ENCODE results near the gene GRIN2C.

GRIN2C gene

GRCh38 chr17:74819801-74820436, 39.8 kb downstream of the GRIN2C start:
- no peaks in the 10 kb centered on the region for H3K9me3 ChIP-seq (ENCODE audit: control extremely low read depth in 1 of 5, control insufficient read depth in 4 of 5, insufficient read depth in 2 of 5, low read depth in 1 of 5, low read length in 4 of 5)
- POLR2A ChIA-PET: no interaction called here
- H3K4me3 ChIP-seq (ENCODE audit: control insufficient read depth in 1 of 7, extremely low read depth in 1 of 7, insufficient read depth in 4 of 7, low read depth in 2 of 7, low read length in 6 of 7): no peak overlapping the region
- CTCF ChIA-PET: interaction anchor here (1.0 to 2.1 kb wide), 5 partner anchors 10 to 29 kb away, joined by 3 to 8 read pairs (median 5); no protein-coding TSS in a partner anchor
- peaks cover 0 to 7% (median 0%) of the 10 kb centered on the region in 4 experiments for H3K4me1 ChIP-seq (ENCODE audit: control extremely low read depth in 1 of 4, control insufficient read depth in 4 of 4, insufficient read depth in 4 of 4, low read length in 3 of 4)
- H3K27ac ChIP-seq (ENCODE audit: insufficient read depth in 1 of 2, low read depth in 1 of 2, low read length in 2 of 2, poor library complexity in 1 of 2, severe bottlenecking in 2 of 2): no peak overlapping the region
- DNase-seq: no peak
- peaks cover 0 to 34% (median 9%) of the 10 kb centered on the region in 4 experiments for H3K36me3 ChIP-seq (ENCODE audit: control insufficient read depth in 4 of 4, insufficient read depth in 4 of 4, low read length in 3 of 4)
- WGBS (ENCODE audit: insufficient coverage): 97% methylated on average over 16 of the region's 16 CpGs
- no peaks in the 10 kb centered on the region for H3K27me3 ChIP-seq (replicated peaks in 2 of 5; ENCODE audit: control insufficient read depth in 4 of 5, insufficient read depth in 5 of 5, low read length in 4 of 5)

GRCh38 chr17:74818291-74818938, 41.3 kb downstream of the GRIN2C start:
- Histone ChIP-seq H3K4me3 (ENCODE audit: control insufficient read depth in 1 of 7, extremely low read depth in 1 of 7, insufficient read depth in 4 of 7, low read depth in 2 of 7, low read length in 6 of 7) (no peak overlapping the region), H3K36me3 (ENCODE audit: control insufficient read depth in 4 of 4, insufficient read depth in 4 of 4, low read length in 3 of 4) (peaks cover 0 to 34% (median 8%) of the 10 kb centered on the region in 4 experiments), H3K27ac (ENCODE audit: insufficient read depth in 1 of 2, low read depth in 1 of 2, low read length in 2 of 2, poor library complexity in 1 of 2, severe bottlenecking in 2 of 2) (no peak overlapping the region), H3K4me1 (ENCODE audit: control extremely low read depth in 1 of 4, control insufficient read depth in 4 of 4, insufficient read depth in 4 of 4, low read length in 3 of 4) (peaks cover 0 to 7% (median 0%) of the 10 kb centered on the region in 4 experiments), H3K27me3 (replicated peaks in 2 of 5; ENCODE audit: control insufficient read depth in 4 of 5, insufficient read depth in 5 of 5, low read length in 4 of 5) (no peaks in the 10 kb centered on the region), H3K9me3 (ENCODE audit: control extremely low read depth in 1 of 5, control insufficient read depth in 4 of 5, insufficient read depth in 2 of 5, low read depth in 1 of 5, low read length in 4 of 5) (no peaks in the 10 kb centered on the region)
- ChIA-PET CTCF (interaction anchor here (0.6 to 1.5 kb wide), 3 partner anchors 8 to 135 kb away, joined by 3 to 4 read pairs (median 3); no protein-coding TSS in a partner anchor), POLR2A (interaction anchor here (0.7 kb wide), 1 partner anchor 22 kb away, joined by 4 read pairs; no protein-coding TSS in a partner anchor)
- DNase-seq: no peak
- 98% methylated on average over 14 of the region's 16 CpGs for WGBS (ENCODE audit: insufficient coverage)

- Histone ChIP-seq H3K9me3 (ENCODE audit: control extremely low read depth in 1 of 5, control insufficient read depth in 4 of 5, insufficient read depth in 2 of 5, low read depth in 1 of 5, low read length in 4 of 5) (no peaks in the 10 kb centered on the region), H3K36me3 (ENCODE audit: control insufficient read depth in 4 of 4, insufficient read depth in 4 of 4, low read length in 3 of 4) (peaks cover 0 to 41% (median 10%) of the 10 kb centered on the region in 4 experiments), H3K27me3 (replicated peaks in 2 of 5; ENCODE audit: control insufficient read depth in 4 of 5, insufficient read depth in 5 of 5, low read length in 4 of 5) (no peaks in the 10 kb centered on the region), H3K4me3 (ENCODE audit: control insufficient read depth in 1 of 7, extremely low read depth in 1 of 7, insufficient read depth in 4 of 7, low read depth in 2 of 7, low read length in 6 of 7) (no peak overlapping the region), H3K27ac (ENCODE audit: insufficient read depth in 1 of 2, low read depth in 1 of 2, low read length in 2 of 2, poor library complexity in 1 of 2, severe bottlenecking in 2 of 2) (no peak overlapping the region), H3K4me1 (ENCODE audit: control extremely low read depth in 1 of 4, control insufficient read depth in 4 of 4, insufficient read depth in 4 of 4, low read length in 3 of 4) (peaks cover 0 to 7% (median 0%) of the 10 kb centered on the region in 4 experiments)
- over 99% methylated on average over 9 of the region's 18 CpGs for WGBS (ENCODE audit: insufficient coverage)
- no peak for DNase-seq
- POLR2A ChIA-PET: no interaction called here
- CTCF ChIA-PET: interaction anchor here (0.6 to 1.0 kb wide), 2 partner anchors 9 to 194 kb away, joined by 3 to 5 read pairs; no protein-coding TSS in a partner anchor
Observed at GRCh38 chr17:74816905-74817620, 42.6 kb downstream of the GRIN2C start.

GRCh38 chr17:74815550-74816370, 43.9 kb downstream of the GRIN2C start:
- CTCF ChIA-PET: interaction anchor here (1.0 to 1.6 kb wide), 2 partner anchors 10 to 42 kb away, joined by 5 read pairs; no protein-coding TSS in a partner anchor
- H3K27me3 ChIP-seq (replicated peaks in 2 of 5; ENCODE audit: control insufficient read depth in 4 of 5, insufficient read depth in 5 of 5, low read length in 4 of 5): no peaks in the 10 kb centered on the region
- 77% methylated on average over 13 of the region's 15 CpGs for WGBS (ENCODE audit: insufficient coverage)
- POLR2A ChIA-PET: no interaction called here
- peaks cover 0 to 37% (median 8%) of the 10 kb centered on the region in 4 experiments for H3K36me3 ChIP-seq (ENCODE audit: control insufficient read depth in 4 of 4, insufficient read depth in 4 of 4, low read length in 3 of 4)
- H3K4me3 ChIP-seq (ENCODE audit: control insufficient read depth in 1 of 7, extremely low read depth in 1 of 7, insufficient read depth in 4 of 7, low read depth in 2 of 7, low read length in 6 of 7): no peak overlapping the region
- no peak overlapping the region for H3K27ac ChIP-seq (ENCODE audit: insufficient read depth in 1 of 2, low read depth in 1 of 2, low read length in 2 of 2, poor library complexity in 1 of 2, severe bottlenecking in 2 of 2)
- no peaks in the 10 kb centered on the region for H3K9me3 ChIP-seq (ENCODE audit: control extremely low read depth in 1 of 5, control insufficient read depth in 4 of 5, insufficient read depth in 2 of 5, low read depth in 1 of 5, low read length in 4 of 5)
- peaks cover 0 to 7% (median 0%) of the 10 kb centered on the region in 4 experiments for H3K4me1 ChIP-seq (ENCODE audit: control extremely low read depth in 1 of 4, control insufficient read depth in 4 of 4, insufficient read depth in 4 of 4, low read length in 3 of 4)
- DNase-seq: peak in 2 of 3 donors; percentile 23 to 31

GRCh38 chr17:74815067-74815466, 44.6 kb downstream of the GRIN2C start:
- Histone ChIP-seq H3K4me3 (ENCODE audit: control insufficient read depth in 1 of 7, extremely low read depth in 1 of 7, insufficient read depth in 4 of 7, low read depth in 2 of 7, low read length in 6 of 7) (no peak overlapping the region), H3K27me3 (replicated peaks in 2 of 5; ENCODE audit: control insufficient read depth in 4 of 5, insufficient read depth in 5 of 5, low read length in 4 of 5) (peaks cover 0 to 2% (median 0%) of the 10 kb centered on the region in 5 experiments), H3K36me3 (ENCODE audit: control insufficient read depth in 4 of 4, insufficient read depth in 4 of 4, low read length in 3 of 4) (peaks cover 0 to 36% (median 8%) of the 10 kb centered on the region in 4 experiments), H3K9me3 (ENCODE audit: control extremely low read depth in 1 of 5, control insufficient read depth in 4 of 5, insufficient read depth in 2 of 5, low read depth in 1 of 5, low read length in 4 of 5) (no peaks in the 10 kb centered on the region), H3K27ac (ENCODE audit: insufficient read depth in 1 of 2, low read depth in 1 of 2, low read length in 2 of 2, poor library complexity in 1 of 2, severe bottlenecking in 2 of 2) (no peak overlapping the region), H3K4me1 (ENCODE audit: control extremely low read depth in 1 of 4, control insufficient read depth in 4 of 4, insufficient read depth in 4 of 4, low read length in 3 of 4) (peaks cover 0 to 7% (median 0%) of the 10 kb centered on the region in 4 experiments)
- ChIA-PET POLR2A (no interaction called here), CTCF (interaction anchor here (0.6 to 1.7 kb wide), 3 partner anchors 8 to 43 kb away, joined by 3 to 10 read pairs (median 5); no protein-coding TSS in a partner anchor)
- WGBS (ENCODE audit: insufficient coverage): 86% methylated on average over 6 of the region's 7 CpGs
- no peak for DNase-seq

- Histone ChIP-seq H3K27ac (ENCODE audit: insufficient read depth in 1 of 2, low read depth in 1 of 2, low read length in 2 of 2, poor library complexity in 1 of 2, severe bottlenecking in 2 of 2) (no peak overlapping the region), H3K36me3 (ENCODE audit: control insufficient read depth in 4 of 4, insufficient read depth in 4 of 4, low read length in 3 of 4) (peaks cover 0 to 34% (median 5%) of the 10 kb centered on the region in 4 experiments), H3K4me1 (ENCODE audit: control extremely low read depth in 1 of 4, control insufficient read depth in 4 of 4, insufficient read depth in 4 of 4, low read length in 3 of 4) (peaks cover 0 to 8% (median 2%) of the 10 kb centered on the region in 4 experiments), H3K4me3 (ENCODE audit: control insufficient read depth in 1 of 7, extremely low read depth in 1 of 7, insufficient read depth in 4 of 7, low read depth in 2 of 7, low read length in 6 of 7) (no peak overlapping the region), H3K27me3 (replicated peaks in 2 of 5; ENCODE audit: control insufficient read depth in 4 of 5, insufficient read depth in 5 of 5, low read length in 4 of 5) (peaks cover 0 to 4% (median 0%) of the 10 kb centered on the region in 5 experiments), H3K9me3 (ENCODE audit: control extremely low read depth in 1 of 5, control insufficient read depth in 4 of 5, insufficient read depth in 2 of 5, low read depth in 1 of 5, low read length in 4 of 5) (no peaks in the 10 kb centered on the region)
- ChIA-PET CTCF (interaction anchor here (1.6 to 1.7 kb wide), 2 partner anchors 23 to 43 kb away, joined by 5 to 10 read pairs; no protein-coding TSS in a partner anchor), POLR2A (no interaction called here)
- peak; percentile 21 to 47 (median 42) for DNase-seq
- WGBS (ENCODE audit: insufficient coverage): 93% methylated on average over 3 of the region's 5 CpGs
Observed at GRCh38 chr17:74814453-74814852, 45.2 kb downstream of the GRIN2C start.

All from common myeloid progenitor, CD34-positive (primary cell).